GM12801 (cell line): ENCODE data around the gene CYP17A1.

Experiments used
- CTCF ChIP-seq: IDR thresholded peaks from one replicate; pipeline ENCODE4 v1.5.1; 2011; ENCODE audit warnings: control low read depth; ENCODE audit not compliant: insufficient read length; ENCODE audit errors: extremely low read depth

Gene CYP17A1

DNA sequence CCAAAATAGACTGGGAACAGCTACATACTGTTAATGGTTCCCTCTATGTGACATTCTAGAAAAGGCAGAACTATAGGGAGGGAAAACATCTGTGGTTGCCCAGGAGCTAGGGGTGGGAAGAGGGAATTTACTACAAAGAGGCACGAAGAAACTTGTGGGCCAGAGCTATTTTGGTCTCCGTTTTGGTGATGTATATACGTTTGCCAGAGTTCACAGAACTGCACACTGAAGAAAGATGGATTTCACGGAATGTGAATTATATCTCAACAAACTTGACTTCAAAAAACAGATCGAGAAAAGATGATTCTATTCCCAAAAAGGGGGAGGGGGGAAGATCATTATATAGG lies 31.7 kb upstream of the CYP17A1 start:
- TF ChIP-seq CTCF, result no peak

- TF ChIP-seq CTCF, result no peak
Measured at GRCh38 chr10:102865620-102866019, 28.4 kb upstream of the CYP17A1 start.

DNA sequence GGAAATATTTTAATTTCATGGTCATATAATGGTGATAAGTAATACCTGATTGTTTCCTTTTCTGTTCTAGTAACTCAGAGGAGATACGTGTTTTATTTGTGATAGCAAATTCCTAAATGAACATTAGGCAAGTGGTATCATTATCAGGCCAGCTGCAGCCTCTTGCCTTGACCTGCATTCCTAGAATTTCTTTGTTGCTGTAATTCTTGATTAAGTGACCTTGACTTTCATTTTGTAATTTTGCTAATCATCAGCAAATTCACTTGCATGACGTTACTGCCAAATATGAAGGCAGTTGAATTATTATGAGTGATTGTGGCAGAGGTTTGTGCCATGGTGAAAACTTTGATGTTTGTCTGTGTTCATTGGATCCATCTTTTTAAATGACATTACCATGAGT lies 26.4 kb upstream of the CYP17A1 start:
- TF ChIP-seq CTCF, result no peak

DNA sequence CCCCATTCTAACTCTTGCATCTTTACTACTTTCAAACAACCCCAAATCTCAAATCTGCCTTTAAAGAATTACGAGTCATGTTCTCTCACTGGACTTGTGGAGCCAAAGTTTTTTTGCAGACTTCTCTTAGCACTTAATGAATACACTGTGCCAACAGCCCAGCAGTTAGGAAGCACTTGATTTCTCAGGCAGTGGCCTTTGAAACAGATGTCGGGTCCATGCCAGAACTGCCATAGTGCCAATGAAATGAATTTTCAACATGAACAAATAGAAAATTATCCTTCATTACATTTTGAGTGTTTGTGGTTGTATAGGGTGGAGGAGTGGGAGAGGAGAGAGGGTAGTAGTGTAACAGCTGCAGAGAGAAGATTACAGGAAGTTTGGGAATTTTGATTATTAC lies 22.7 kb upstream of the CYP17A1 start:
- no peak for TF ChIP-seq CTCF

GRCh38 chr10:102856758-102857424 lies 19.7 kb upstream of the CYP17A1 start:
- no peak for TF ChIP-seq CTCF

DNA sequence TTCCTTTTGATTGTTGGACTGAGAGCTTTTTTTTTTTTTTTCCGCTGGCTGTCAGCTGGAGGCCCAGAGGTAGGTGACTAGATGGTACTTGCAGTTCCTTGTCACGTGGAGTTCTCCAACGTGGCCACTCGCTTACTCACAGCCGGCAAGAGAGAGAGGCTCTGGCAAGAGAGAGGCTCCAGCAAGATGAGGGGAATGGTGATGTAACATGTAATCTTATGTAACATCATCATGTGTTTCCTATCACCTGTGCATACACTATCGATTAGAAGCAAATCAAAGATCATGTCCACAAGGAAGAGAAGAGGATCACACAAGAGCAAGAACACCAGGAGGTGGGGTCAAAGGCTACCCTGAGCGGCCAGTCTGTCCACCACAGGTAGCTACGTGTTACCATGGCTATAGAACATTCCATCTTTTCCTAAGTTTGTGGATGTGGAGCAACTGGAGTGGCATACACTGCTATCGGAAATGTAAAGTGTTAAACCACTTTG lies 12.9 kb upstream of the CYP17A1 start:
- no peak for TF ChIP-seq CTCF

- no peak for TF ChIP-seq CTCF
Measured at GRCh38 chr10:102845352-102845902, 8.2 kb upstream of the CYP17A1 start.
